Nephron (organoid): Measurements from ENCODE around the gene OR51E2.

ENCODE experiments used
- H3K27ac Mint-ChIP-seq, 3 experiments: 2 replicates each; pipeline ENCODE4 v1.8.0; 2020; ENCODE audit warnings: mixed read lengths in 3 of 3, mild to moderate bottlenecking in 2 of 3, moderate library complexity in 1 of 3
- H3K27me3 Mint-ChIP-seq: 2 replicates; pipeline ENCODE4 v1.8.0; 2021; ENCODE audit warnings: low read depth, mild to moderate bottlenecking, moderate library complexity, mixed read lengths
- H3K36me3 Mint-ChIP-seq: 2 replicates; pipeline ENCODE4 v1.8.0; 2020; ENCODE audit warnings: low read depth, mixed read lengths
- H3K4me1 Mint-ChIP-seq: 2 replicates; pipeline ENCODE4 v1.8.0; 2020; ENCODE audit warnings: mixed read lengths
- H3K4me3 Mint-ChIP-seq, 3 experiments: 2 replicates each; pipeline ENCODE4 v1.8.0; 2020; ENCODE audit warnings: mild to moderate bottlenecking in 3 of 3, mixed read lengths in 3 of 3, moderate library complexity in 2 of 3
- H3K9me3 Mint-ChIP-seq: 2 replicates; pipeline ENCODE4 v1.8.0; 2020; ENCODE audit warnings: mixed read lengths
- TF ChIP-seq, protein P1 (sequence below), 3 experiments: fragments of 200-600 bp; sonication (generic); IDR thresholded peaks; one replicate each; pipeline ENCODE4 v1.5.0; 2021; ENCODE audit warnings: antibody characterized with exemption in 3 of 3; ENCODE audit not compliant: unreplicated experiment in 3 of 3

Gene OR51E2

DNA sequence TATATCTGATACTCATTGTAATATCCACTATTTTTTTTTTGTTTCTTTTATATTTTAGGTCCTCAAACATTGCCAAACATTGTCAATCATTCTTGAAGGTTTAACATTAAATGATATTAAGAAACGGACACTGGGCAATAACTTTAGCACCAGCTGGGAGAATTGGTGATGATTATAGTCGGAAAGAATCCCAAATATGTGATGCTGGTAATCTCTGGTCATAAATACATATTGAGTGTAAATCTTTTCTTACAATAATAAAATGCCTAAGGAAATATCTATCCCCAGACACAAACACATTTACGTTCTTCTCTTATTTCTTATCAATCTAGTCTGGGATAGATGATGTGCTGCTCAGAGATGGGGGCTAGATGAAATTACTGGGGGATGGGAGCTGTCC, 25.2 kb downstream of the OR51E2 start:
- Mint-ChIP-seq H3K36me3 (no peaks in the 10 kb centered on the region), H3K9me3 (no peaks in the 10 kb centered on the region), H3K4me3 (no peak overlapping the region), H3K27ac (no peak overlapping the region), H3K4me1 (peaks cover 15% of the 10 kb centered on the region), H3K27me3 (no peaks in the 10 kb centered on the region)
- TF ChIP-seq, protein P1, sequence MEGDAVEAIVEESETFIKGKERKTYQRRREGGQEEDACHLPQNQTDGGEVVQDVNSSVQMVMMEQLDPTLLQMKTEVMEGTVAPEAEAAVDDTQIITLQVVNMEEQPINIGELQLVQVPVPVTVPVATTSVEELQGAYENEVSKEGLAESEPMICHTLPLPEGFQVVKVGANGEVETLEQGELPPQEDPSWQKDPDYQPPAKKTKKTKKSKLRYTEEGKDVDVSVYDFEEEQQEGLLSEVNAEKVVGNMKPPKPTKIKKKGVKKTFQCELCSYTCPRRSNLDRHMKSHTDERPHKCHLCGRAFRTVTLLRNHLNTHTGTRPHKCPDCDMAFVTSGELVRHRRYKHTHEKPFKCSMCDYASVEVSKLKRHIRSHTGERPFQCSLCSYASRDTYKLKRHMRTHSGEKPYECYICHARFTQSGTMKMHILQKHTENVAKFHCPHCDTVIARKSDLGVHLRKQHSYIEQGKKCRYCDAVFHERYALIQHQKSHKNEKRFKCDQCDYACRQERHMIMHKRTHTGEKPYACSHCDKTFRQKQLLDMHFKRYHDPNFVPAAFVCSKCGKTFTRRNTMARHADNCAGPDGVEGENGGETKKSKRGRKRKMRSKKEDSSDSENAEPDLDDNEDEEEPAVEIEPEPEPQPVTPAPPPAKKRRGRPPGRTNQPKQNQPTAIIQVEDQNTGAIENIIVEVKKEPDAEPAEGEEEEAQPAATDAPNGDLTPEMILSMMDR (IDR thresholded peaks at IDR 0.05; ENCODE audit: unreplicated experiment in 3 of 3): no peak

DNA sequence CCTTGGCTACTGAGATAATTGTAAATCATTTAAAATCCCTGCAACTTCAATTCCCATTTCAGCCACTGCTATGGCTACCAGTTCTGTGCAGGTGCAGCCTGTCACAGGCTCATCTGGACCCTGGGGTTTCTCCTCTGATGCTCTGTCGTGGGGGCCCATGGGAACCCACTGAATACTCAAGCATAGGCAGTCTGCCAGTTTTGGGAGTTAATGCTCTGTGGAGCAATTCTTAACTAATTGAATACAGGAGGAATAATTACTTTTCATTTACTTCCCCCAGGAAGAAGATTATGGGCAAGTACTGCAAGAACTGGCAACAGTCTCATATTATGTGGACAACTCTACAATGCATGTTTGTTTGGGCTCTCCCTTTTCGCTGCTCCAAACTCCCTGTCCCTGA, 25.9 kb downstream of the OR51E2 start:
- Mint-ChIP-seq H3K4me1 (peaks cover 15% of the 10 kb centered on the region), H3K36me3 (no peaks in the 10 kb centered on the region), H3K4me3 (no peak overlapping the region), H3K27me3 (no peaks in the 10 kb centered on the region), H3K27ac (no peak overlapping the region), H3K9me3 (no peaks in the 10 kb centered on the region)
- TF ChIP-seq, protein P1 (IDR thresholded peaks at IDR 0.05; ENCODE audit: unreplicated experiment in 3 of 3): no peak

DNA sequence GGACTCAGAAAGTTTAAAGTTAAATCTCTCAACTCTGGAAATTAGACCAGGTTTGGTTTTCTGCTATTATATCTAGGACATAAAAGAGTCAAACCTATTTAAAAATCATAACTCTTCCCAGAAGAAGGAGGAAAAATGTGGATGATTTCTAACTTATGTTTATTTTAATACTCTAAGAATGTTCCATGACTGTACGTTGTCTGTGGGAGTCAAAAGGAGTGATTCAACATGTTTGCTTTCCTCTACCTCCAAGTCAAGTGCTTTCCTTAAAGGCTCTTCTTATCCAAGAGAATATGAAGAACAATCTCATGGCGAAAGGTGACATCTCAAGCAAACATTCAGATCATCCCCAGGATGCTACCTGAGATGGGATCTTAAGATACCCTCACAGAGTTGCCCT, 32.2 kb downstream of the OR51E2 start:
- H3K36me3 Mint-ChIP-seq: no peaks in the 10 kb centered on the region
- H3K27ac Mint-ChIP-seq: peak overlapping the region in 1 of 3 experiments; percentile 10

DNA sequence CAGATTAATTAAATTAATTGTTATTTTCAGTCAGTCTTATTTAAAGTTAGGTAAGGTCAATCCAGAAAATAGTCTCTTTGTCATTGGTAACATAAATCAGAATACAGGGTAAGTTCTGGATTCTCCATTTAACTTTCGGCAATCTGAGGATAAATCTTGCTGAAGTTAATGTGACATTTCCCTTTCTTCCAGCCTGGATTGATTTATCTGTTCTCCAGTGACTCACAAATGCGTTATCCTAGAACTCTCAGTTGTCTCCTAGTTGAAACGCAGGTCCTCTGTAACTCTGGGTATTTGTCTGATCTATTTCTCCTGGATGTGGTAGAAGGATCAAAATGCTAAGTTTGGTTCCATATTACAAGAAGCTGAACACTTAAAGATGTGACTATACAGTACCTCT, 32.9 kb downstream of the OR51E2 start:
- H3K9me3 Mint-ChIP-seq: no peaks in the 10 kb centered on the region
- peaks cover 5% of the 10 kb centered on the region for H3K27me3 Mint-ChIP-seq
- TF ChIP-seq, protein P1 (IDR thresholded peaks at IDR 0.05; ENCODE audit: unreplicated experiment in 3 of 3): no peak
- no peaks in the 10 kb centered on the region for H3K36me3 Mint-ChIP-seq
- peaks cover 6% of the 10 kb centered on the region for H3K4me1 Mint-ChIP-seq
- H3K4me3 Mint-ChIP-seq: no peak overlapping the region
- peak overlapping the region in 1 of 3 experiments; percentile 10 for H3K27ac Mint-ChIP-seq

More for the DNA sequence above, 32.2 kb downstream of the OR51E2 start:
- peaks cover 6% of the 10 kb centered on the region for H3K4me1 Mint-ChIP-seq
- H3K4me3 Mint-ChIP-seq: no peak overlapping the region
- TF ChIP-seq, protein P1 (IDR thresholded peaks at IDR 0.05; ENCODE audit: unreplicated experiment in 3 of 3): no peak
- H3K9me3 Mint-ChIP-seq: no peaks in the 10 kb centered on the region
- peaks cover 5% of the 10 kb centered on the region for H3K27me3 Mint-ChIP-seq

DNA sequence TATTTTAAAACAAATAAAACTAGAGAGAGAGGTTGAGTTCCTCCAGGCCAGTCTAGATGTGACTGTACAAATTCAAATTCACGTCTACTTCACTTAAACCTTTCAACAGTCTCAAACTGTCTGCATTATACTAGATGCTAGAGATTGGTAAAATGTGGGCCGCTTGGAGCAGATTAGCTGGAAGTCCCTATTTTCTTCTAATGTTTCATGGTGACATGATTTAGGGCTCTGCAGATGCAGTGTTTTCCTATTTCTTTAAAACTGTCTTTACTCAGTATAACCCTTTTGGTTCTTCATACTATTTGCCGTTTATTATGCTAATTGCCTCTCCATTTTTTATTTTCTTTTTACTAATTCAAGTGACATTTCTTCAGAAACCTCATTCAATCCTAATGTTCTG, 33.5 kb downstream of the OR51E2 start:
- Mint-ChIP-seq H3K4me3 (no peak overlapping the region), H3K36me3 (no peaks in the 10 kb centered on the region), H3K27me3 (peaks cover 5% of the 10 kb centered on the region), H3K27ac (peak overlapping the region in 1 of 3 experiments; percentile 64), H3K9me3 (no peaks in the 10 kb centered on the region), H3K4me1 (peaks cover 6% of the 10 kb centered on the region)
- TF ChIP-seq, protein P1 (IDR thresholded peaks at IDR 0.05; ENCODE audit: unreplicated experiment in 3 of 3): no peak

DNA sequence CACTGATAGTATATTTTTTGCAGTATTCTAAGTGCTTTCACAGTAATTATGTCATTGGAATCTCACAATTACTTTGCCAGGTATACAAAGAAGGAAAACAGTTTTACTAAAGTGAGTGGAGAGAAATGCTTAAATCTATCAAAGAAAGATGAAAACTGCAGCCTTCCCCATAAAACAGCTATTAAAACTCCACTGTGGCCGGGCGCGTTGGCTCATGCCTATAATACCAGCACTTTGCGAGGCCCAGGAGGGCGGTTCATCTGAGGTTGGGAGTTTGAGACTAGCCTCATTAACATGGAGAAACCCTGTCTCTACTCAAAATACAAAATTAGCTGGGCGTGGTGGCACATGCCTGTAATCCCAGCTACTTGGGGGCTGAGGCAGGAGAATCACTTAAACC, 34.8 kb downstream of the OR51E2 start:
- Mint-ChIP-seq H3K9me3 (no peaks in the 10 kb centered on the region), H3K4me1 (peaks cover 6% of the 10 kb centered on the region), H3K27ac (no peak overlapping the region), H3K36me3 (no peaks in the 10 kb centered on the region), H3K4me3 (no peak overlapping the region), H3K27me3 (peaks cover 5% of the 10 kb centered on the region)
- TF ChIP-seq, protein P1 (IDR thresholded peaks at IDR 0.05; ENCODE audit: unreplicated experiment in 3 of 3): no peak
